DMS153 treated with DMSO at 0.1 percent for 48 hours (cell line): ENCODE results near the gene CMIP.

Experiments used
- DNase-seq: peaks from one replicate; lab custom pipeline; 2025; ENCODE audit not compliant: unreplicated experiment; lab: John Stamatoyannopoulos, UW

Gene CMIP

DNA sequence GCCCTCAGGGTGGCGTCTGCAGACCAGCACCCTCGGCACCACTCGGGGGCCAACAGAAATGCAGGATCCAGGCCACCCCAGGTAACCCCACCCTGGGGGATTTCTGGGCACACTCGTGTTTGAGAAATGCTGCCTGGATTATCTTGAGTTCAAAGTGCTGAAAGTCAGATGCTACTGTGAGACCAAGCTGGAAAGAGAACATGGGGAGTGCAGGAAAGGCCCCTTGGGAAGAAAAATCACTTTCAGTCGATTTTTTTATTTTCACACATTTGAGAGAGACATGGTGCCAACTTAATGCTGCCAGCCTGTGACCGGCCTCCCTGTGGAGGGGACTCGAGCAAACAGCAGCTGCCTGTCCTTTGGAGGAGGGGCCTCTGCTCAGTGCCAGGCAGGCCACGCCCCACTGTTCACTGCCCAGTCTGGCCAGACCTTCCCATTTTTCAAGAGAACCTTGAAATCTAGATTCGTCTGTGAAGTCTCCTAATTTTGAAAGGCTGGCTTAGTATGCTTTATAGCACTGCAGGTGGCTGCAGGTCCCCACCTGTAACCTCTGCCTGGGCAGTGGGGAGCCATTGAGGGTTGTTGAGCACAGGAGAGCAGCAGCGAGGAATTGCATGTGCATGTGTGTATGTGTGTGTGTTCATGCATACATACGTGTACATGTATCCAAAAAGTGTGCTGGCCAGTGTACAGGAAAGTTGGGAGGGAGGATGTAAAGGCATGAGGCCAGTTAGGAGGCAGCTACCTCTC lies 263.8 kb downstream of the CMIP start:
- no peak for DNase-seq

DNA sequence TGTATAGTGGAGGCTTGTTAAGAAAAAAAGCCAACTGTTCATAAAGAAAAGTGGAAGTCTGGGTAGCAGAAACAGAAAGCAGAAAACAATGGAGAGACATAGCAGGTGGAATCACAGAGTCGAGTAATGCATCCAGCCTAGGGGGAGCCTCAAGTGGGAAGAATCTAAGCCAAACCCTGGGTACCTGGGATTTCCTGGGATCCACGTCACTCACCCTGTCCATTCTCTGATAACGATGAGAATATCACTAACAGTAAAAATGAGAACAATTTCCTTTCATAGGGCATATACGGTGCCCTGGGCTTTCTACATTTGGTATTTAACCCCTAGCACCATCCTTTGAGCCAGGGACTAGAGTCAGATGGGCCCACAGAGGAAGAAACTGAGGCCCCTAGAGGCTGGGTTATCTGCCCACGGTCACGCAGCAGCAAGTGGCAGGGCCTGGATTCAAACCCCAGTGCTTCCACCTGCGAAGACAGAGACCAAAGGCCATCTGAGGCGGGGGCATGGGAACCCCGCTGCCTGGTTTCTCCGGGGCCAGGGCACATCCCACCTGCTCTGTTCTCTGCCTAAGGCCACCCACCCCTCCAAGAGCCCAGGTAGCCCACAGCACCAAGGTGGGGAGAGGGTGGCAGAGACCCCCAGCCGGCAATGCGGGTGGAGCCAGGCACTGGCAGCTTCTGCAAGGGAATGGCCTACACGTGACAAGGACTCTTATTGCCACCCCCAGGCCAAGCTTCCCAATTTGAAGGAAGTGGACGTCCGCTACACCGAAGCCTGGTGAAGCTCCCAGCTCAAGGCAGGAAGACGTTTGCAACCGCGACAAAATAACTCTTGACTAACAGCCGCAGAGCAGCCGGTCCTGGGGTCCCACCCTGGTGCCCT lies 264.6 kb downstream of the CMIP start:
- no peak for DNase-seq

DNA sequence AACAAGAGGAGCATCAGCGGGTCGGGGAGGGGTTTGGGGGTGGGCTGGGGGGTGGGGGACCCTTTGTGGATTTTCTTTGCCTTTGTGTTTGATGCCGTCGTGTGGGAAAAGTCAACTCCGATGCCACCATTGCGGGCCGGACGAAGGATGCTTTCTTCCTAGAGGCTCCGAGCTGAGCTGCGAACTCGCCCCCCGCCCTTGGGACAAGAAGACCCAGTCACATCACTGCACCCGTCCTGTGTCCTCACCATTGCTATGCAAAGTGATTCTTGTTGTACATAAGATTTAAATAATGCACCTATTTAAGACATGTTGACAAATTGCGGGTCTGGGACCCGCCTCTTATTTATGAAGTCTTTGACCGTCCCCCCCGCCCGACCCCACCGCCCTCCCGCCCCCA lies 265.4 kb downstream of the CMIP start:
- DNase-seq = no peak

DNA sequence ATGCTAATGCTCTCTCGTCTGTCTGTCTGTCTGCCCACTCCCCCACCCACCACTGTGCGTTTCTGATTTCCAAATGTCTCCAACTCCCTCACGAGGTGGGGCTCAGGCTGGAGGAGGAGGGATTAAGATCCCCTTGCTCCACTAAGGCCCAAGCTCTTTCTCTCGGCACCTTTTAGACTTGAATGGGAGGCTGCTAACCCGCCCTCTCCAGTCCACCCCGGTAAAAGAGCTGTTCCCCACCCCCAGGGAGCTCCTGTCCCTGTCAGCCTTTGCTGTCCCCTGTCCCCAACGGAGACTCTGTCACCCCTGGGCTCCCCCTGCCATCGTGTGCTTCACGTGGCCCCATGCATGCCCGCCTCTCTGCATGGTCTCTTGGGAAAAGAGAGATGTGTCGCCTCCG lies 266.0 kb downstream of the CMIP start:
- DNase-seq = no peak

DNA sequence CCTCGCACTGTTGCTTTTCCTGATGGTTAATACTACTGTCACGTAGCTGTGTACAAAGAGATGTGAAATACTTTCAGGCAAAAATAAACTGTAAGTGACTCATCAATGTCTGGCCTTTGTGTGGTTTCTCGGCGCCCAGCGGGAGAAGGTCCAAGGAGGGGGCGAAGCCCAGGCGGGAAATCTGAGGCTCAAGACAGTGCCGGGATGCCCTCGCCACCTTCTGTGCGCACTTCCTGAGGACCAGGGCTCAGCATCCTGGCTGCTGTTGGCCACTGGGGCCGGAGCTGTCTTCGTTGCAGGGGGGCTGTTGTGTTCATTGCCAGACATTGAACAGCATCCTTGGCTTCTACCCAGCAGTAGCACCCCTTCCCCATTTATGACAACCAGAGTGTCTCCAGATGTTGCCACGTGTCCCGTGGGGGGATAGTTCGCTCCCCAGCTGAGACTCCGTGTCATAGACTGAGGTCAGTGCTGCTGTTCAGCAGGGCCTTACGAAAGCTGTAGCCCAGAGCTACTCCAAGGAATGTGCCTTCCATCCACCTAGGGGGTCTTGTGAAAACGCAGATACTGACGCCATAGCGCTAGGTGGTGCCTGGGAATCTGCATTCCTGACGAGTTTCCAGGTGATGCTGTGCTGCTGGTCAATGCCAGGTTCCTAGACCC lies 267.2 kb downstream of the CMIP start:
- no peak for DNase-seq

DNA sequence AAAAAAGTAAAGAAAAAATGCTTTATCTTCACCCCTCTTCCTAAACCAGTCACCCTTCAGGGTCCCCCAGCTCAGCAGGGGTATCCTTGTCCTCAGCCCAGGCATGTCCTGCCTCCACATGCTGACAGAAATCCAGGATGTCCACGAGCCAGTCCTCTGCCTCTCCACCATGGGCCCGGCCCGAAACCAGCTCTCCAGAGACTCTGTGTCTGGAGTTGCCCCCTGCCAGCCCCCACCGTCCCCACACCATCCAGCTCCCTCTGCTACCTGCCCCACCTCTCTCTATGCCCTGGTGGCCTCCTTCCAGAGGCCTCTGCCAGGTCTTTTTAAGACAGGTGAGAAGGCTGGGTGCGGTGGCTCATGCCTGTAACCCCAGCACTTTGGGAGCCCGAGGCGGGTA lies 268.1 kb downstream of the CMIP start:
- no peak for DNase-seq

DNA sequence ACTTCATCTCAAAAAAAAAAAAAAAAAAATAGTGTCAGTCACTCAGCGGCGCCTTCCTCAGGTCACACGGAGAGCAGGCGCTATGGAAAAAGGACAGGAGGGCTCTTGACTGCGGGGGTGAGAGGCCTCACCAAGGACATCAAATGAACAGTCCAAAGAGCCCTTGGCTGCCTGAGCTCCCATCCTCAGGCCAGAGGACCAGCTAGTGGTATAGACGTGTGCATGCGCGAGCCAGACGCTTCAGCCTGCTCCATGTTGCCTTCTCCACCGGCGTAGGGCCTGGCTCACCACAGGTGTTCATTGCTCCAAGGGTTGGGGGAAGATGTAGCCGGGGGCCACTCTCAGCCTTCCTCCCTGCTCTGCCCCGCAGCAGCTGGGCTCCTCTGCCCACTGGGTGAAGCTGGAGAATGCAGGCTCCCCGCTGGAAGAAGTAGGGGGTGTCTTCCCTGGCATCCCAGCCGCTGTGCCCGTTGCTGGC lies 268.7 kb downstream of the CMIP start:
- no peak for DNase-seq

DNA sequence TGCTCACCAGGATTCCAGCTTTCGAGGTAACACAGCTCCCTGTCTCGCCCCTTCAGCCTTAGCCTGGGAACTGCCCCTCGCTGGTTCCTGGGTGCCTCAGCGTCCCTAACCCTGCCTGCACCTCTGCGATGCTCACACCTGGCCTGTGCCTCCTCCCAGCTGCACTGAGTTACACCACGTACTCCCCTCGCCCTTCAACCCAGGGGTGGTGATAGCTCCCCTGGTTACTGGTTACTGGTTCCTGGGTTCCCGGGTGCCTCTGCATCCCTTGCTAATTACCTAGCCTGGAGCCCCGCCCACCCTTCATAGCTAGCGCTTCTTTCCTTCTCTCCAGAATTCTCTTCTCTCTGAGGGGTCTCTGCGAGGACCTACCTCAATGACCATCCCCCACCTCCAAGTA lies 269.2 kb downstream of the CMIP start:
- no peak for DNase-seq

DNA sequence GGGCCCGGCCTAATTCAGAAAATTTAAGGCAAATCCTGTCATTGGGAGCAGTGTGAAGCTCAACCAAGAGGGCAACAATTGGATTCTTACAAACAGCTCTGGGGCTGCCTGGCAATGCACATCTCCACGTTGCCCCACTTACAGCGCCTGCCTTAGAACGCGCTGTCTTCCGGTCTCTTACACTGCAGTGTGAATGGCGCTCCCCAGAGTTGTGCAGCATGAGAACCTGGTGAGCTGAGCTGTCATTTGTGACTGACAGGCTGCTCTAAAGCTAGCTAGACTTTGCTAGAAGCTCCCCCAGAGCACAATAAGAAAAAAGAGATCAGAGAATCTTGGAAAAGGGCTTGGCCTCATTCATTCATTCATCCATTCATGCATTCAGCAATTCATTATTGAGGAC lies 270.0 kb downstream of the CMIP start:
- no peak for DNase-seq

DNA sequence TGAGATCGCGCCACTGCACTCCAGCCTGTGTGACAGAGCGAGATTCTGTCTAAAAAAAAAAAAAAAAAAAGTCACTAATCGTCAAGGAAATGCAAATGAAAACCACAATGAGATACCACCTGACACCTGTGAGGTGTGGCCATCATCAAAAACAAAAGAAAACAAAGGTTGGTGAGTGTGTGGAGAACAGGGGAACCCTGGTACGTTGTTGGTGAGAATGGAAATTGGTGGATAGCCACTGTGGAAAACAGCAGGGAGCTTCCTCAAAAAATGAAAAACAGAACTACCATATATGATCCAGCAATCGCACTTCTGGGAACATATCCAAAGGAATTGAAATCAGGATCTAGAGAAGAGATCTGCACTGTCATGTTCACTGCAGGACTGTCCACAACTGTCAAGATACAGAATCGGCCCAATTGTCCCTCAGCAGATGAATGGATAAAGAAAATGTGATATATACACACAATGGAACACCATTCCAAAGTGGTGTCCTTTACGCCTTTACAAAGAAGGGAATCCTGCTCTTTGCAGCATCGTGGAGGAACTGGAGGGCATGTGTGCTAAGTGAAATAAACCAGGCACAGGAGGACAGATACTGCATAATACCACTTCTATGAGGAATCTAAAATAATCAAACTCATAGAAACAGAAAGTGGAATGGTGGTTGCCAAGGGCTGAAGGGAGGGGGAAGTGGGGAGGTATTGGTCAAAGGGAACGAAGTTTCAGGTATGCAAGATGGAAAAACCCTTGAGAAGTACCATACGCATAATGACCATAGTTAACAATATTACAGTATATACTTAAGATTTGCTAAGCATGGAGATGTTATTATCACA lies 271.0 kb downstream of the CMIP start:
- no peak for DNase-seq

DNA sequence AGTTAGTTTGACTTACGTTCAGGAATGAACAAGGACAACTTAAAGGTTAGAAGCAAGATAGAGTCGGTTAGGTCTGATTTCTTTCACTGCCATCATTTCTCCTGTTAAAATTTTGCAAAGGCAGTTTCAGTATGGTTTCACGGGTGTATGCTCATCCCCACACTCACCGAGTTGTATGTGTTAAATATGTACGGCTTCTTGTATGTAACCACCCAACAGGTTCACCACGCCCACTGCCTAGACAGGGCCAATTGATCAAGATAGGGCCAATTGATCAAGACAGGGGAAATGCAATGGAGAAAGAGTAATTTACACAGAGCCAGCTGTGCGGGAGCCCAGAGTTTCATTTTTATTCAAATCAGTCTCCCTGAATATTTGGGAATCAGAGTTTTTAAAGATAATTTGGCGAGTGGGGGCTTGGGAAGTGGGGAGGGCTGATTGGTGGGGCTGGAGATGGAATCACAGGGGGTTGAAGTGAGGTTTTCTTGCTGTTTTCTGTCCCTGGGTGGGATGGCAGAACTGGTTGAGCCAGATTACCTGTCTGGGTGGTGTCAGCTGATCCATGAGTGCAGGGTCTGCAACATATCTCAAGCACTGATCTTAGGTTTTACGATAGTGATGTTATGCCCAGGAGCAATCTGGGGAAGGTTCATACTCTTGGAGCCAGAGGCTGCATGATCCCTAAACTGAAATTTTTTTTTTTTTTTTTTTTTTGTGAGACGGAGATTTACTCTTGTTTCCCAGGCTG lies 272.0 kb downstream of the CMIP start:
- DNase-seq = no peak

DNA sequence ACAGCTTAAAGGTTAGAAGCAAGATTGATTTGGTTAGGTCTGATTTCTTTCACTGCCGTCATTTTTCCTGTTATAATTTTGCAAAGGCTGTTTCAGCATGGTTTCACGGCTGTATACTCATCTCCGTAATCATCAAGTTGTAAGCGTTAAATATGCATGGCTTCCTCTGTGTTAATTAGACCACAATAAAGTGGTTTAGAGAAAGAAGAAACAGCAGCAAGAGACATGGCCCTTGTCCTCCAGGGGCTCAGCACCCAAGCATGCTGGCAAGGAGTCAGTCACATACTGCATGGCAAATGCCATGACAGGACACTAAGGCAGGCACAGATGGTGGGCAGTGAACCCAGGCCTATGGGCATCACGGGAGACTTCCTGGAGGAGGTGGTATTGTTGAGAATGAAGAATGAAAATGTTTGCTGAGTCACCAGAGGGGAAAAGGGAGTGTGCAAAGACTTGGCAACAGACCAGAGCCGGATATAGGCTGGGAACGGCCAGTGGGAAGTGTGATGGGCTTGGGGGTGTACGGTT lies 273.1 kb downstream of the CMIP start:
- no peak for DNase-seq

DNA sequence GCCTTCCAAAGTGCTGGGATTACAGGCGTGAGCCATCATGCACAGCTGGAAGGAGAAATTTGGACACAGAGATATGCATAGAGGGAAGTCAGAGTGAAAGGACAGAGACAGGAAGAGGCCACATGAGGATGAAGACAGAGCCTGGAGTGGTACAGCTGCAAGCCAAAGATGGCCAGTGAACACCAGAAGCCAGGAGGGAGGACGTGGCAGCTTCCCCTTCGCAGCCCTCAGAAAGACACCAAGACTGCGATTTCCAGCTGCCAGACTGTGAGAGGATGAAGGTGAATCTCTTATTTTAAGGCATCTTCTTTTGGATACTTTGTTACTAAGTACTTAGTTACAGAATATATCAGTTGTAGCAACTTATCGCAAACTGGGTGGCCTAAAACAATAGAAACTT lies 274.0 kb downstream of the CMIP start:
- DNase-seq = no peak

DNA sequence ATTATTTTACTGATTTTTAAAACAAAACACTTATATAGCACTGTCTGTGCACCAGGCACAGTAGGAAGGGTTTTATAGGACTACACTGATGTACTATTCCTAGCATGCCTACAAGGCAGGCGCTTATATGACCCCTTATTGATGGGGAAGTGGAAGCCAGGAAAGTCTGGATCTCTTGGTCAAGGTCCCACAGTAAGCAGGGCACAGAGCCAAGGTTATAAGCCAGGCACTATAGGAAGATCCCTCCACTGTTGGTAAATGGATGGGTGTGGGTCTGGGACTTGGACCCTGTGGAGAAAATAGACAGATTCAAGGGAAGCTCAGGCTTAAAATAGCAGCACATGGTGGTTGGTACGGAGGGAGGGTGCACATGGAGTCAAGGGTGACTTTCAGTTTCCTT lies 275.4 kb downstream of the CMIP start:
- no peak for DNase-seq

DNA sequence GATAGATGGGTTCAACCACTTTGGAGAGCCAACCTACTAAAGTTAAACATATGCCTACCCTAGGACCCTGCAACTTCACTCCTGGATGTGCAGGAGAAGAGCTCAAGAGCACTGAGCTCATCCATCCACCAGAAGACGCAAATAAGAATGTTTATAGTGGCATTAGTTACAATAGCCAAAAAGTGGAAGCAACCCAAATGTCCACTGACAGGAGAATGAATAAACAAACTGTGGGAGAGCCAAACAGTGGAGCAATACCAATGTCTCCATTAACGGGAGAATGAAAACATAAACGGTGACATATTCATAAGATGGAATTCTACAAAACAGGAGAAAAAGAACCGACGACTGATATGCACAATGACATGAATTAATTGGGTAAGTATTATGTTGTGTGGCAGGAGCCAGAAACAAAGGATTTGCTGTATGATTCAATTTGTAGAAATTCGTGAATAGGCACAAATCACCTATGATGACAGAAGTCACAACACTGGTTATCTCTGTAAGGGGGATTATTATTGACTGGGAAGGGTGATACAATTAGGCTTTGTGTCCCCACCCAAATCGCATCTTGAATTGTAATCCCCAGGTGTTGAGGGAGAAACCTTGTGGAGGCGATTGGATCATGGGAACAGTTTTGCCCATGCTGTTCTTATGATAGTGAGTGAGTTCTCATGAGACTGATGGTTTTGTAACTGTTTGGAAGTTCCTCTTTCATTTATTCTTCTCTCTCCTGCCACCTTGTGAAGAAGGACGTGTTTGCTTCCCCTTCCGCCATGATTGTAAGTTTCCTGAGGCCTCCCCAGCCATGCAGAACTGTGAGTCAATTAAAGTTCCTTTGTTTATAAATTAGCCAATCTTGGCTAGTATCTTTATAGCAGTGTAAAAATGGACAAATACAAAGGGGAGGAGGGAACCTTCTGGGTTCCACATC lies 276.6 kb downstream of the CMIP start:
- DNase-seq = no peak

DNA sequence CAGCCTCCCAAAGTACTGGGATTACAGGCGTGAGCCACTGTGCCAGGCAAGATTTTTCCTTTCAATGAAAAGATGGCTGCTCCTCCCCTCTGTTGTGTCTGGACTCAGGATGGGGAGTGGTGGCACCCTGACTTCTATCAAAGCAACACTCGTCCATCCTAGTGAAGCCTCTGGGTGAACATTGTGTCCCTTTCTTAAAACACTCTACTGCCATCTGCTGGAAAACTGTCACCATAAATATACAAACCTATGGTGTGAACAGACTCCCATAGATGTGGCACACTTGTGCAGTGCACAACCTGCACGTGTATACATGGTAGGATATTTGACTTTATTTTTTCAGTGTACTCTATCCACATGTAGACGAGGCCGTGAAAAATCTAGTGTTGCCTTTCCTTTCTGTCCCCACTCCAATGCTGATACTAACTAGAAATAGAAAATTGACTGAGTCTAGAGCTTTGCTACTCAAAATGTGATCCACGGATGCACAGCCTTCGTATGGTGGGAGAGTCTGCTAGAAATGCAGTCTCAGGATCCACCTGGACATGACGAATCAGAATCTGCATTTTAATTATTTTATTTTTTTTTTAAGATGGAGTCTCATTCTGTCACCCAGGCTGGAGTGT lies 278.6 kb downstream of the CMIP start:
- peak; percentile 81 for DNase-seq

DNA sequence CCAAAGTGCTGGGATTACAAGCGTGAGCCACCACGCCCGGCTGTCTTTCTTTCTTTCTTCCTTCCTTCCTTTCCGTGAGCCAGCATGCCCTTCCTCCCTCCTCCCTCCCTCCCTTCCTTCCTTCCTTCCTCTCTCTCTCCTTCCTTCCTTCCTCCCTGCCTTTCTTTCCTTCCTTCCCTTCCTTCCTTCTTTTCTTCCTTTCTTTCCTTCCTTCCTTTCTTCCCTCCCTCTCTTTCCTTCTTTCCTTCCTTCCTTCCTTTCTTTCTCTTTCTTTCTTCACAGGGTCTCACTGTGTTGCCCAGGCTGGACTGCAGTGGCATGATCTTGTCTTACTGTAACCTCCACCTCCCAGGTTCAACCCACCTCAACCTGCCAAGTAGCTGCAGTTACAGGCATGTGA lies 283.8 kb downstream of the CMIP start:
- DNase-seq = no peak

DNA sequence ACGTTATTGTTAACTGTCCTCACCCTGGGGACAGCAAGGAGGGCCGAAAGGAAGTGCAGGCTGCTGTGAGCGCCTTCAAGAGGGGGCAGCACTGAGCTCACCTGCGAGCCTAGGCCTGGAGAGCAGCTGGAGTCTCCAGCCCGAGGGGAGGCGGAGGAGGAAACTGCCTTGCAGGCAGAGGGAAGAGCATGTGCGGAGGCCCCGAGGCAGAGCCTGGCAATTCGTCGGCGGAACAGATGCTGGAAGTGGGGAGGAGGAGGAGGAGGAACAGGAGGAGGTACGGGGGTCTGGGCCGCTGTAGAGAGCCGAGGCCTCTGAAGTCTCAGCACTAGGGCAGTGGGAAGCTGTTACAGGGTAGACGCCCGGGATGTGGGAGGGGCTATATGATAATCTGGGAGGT lies 284.8 kb downstream of the CMIP start:
- DNase-seq = no peak
